SHP77 treated with DMSO at 0.1 percent for 48 hours (cell line): ENCODE measurements around the gene LPCAT1.
"Not testable (repeated sequence)": the region's sequence is repeated elsewhere in the genome, so short reads cannot be mapped to it uniquely, and the experiment has no call there.

ENCODE experiments used
- DNase-seq: peaks from one replicate; lab custom pipeline; 2025; lab: John Stamatoyannopoulos, UW

LPCAT1 gene

GRCh38 chr5:1508659-1509290 lies 15.0 kb downstream of the LPCAT1 start:
- DNase-seq = no peak

GRCh38 chr5:1507961-1508658 lies 15.7 kb downstream of the LPCAT1 start:
- no peak for DNase-seq

- no peak for DNase-seq
These were observed 16.3 kb downstream of the LPCAT1 start for GRCh38 chr5:1507457-1507856.

DNA sequence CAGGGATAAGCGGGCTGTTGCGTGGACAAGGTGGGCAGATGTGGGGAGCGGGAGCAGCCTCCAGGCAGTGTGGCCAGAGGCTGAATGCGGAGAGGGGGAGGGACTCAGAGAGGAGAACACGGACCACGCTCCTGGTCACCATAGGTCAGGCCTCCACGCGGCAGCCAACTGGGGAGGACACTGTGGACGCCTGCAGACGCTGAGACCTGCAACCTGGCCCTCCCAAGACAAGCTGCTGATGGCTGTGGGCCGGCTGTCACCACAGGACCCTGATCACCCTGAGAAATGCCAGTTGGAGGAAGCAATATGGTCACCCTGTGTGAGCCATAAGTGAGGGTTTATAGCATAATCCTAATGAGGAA lies 16.8 kb downstream of the LPCAT1 start:
- DNase-seq = no peak

- no peak for DNase-seq
These were observed 17.3 kb downstream of the LPCAT1 start for GRCh38 chr5:1506242-1507013.

GRCh38 chr5:1505506-1506241 lies 18.1 kb downstream of the LPCAT1 start:
- DNase-seq = no peak

- not testable (repeated sequence) for DNase-seq
These were observed 18.7 kb downstream of the LPCAT1 start for GRCh38 chr5:1505089-1505488.

GRCh38 chr5:1504617-1505016 lies 19.1 kb downstream of the LPCAT1 start:
- no peak for DNase-seq

- DNase-seq = no peak
These were observed 19.6 kb downstream of the LPCAT1 start for GRCh38 chr5:1504069-1504595.

DNA sequence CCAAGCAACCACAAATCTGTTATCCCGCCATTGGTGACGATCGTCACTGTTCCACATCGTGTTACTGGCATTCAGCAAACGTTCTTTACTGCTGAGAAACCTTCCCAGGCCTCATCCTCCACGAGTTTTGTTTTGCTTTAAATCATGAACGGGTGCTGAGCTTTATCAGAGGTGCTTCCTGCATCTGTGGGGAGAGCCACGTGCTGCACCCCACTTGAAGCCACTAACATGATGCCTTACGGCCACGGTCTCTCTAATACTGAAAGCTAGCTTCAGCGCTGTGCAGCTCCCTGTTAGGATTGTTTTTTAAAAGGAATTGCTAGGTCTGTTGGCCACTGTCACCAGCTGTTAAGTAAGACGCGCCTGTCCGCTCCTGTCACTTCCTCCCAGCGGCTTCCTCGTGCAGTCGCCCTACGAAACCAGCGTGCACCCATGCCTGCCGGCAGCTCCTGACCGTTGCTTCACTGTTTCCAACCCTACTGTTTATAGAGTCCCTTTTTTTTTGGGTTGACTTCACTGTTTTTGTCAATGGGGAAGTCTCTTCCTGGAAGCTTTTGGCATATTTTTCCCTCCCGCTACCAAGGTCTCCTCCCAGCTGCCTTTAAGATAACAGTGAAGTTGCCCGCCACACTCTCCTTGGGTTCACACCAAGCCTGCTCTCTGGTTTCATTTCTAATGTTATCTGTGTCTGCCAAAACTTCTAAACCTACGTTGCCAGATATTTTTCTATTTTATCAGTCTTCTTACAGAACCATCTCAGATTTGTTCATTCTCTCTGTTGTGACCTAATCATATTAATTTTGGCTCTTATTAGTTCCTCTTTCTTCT lies 20.3 kb downstream of the LPCAT1 start:
- DNase-seq = no peak

DNA sequence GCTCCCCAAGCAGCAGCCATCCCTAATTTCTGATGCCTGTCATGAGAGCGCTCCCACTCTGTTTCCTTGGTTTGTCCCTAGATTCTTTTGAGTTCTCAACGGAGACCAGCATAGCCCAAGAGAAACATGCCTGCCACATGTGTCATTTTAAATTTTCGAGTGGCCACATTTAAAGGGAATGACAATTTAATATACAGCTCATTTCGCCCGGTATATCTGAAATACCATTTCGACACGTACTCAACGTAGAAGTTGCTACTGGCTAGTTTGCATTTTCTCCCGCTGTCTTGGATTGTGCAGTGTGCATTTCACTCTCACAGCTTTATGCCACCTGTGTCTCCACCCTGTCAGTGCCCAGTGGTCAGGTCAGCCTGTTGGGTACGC lies 21.0 kb downstream of the LPCAT1 start:
- DNase-seq = no peak

GRCh38 chr5:1502046-1502736 lies 21.6 kb downstream of the LPCAT1 start:
- DNase-seq = no peak

DNA sequence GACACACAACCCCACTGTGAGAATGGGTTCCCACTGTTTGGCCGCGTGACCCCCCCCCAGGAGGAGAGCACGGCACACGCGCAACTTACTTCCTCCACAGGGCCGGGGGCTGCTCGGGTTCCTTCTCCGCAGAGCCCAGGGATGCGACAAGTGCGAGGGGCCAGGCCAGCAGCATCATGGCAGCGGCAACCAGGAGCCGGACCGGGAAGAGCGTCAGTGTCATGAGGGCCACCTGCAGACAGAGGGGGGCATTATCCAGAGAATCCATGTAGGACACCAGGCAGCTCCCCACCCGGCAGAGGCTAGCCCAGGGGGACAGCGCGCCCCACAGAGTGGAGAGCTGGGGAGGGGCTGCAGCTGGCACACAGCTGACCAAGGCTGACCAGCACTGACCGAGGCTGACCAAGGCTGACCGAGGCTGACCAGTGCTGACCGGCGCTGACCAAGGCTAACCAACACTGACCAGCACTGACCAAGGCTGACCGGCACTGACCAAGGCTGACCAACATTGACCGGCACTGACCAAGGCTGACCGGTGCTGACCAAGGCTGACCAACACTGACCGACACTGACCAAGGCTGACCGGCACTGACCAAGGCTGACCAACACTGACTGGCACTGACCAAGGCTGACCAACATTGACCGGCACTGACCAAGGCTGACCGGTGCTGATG lies 22.3 kb downstream of the LPCAT1 start:
- DNase-seq = no peak

GRCh38 chr5:1500411-1501091 lies 23.2 kb downstream of the LPCAT1 start:
- DNase-seq = no peak

DNA sequence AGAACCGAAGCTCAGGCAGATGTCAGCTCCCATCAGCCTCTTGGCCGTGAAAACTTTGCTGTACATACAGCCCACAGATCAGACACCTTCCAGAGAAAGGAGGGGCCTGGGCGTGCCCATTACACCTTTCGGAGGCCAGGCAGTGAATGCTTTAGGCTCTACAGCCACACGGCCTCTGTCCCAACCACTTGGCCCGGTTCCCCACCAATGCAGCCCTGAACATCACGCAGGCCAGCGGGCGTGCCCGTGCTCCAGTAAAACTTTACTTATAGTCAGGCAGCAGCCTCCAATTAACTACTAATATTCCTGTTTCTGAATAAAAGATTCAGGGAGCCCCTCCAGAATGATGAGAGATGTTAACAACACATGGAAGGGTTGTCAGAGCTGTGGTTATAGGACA lies 23.9 kb downstream of the LPCAT1 start:
- no peak for DNase-seq

GRCh38 chr5:1498623-1499416 lies 24.9 kb downstream of the LPCAT1 start:
- no peak for DNase-seq

DNA sequence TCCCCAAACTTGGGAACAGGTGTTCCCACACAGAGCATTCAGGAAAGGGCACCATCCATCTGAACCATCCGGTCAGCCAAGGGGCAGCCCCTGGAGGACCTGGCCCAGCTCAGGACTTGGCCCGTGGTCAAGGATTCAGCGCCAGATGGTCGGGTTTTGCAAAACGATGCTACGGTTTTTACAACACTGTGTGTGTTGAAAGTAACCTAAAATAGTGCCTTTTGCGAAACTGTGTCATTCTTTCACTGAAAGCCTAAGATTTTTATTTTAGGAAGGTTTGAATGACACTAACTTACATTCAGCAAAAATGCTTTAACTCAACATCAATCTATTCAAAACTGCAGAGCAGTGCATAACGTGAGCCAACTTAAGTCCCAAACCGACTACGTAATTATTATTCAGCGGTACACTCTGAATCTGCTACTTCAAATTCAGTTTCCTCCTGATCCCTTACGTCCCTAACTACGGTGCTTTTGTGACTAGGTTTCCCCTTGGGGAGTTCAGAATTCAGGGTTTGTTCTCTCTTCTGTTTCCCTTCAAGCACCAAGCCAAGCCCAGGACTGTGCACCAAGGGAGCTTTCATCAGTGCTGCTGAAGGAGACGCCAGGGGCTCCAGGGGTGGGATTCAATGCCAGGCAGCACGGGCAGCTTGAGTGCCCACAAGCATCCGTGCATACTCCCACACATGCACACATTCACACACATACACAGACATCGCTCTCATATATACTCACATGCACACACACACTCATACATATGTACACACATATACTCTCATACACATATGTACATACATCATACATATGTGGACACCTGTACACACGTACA lies 25.8 kb downstream of the LPCAT1 start:
- no peak for DNase-seq

GRCh38 chr5:1497242-1497777 lies 26.4 kb downstream of the LPCAT1 start:
- DNase-seq = no peak
